ENCODE measurements around the gene EML2. TPM values are rescaled to one million over a fixed set of nuclear protein-coding genes. Genes with fewer than 3 reads are reported as not detected.

Gene EML2
- polyA plus RNA-seq, 3 donors from 2014 or later = 11.9 to 24.7 (median 14.2) TPM

DNA sequence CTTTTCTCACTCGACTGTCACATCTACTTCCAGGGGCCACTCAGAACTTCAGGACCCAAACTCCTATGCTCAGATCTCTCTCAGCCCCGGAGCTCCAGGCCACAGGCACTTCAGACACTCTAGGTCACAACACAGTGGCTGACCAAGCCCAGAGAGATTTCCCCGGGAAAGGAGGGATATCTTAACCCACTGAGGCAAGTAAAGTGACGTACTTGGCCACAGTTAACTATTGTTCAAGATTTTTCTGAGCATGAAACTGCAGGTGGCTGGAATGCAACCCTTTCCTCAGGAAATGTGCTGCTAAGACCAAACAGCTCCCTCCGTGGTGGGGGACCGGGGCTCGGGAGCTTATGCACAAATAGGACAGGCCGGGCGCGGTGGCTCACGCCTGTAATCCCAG, 78.5 kb downstream of the EML2 start:
- Mint-ChIP-seq H3K9me3 (no peaks in the 10 kb centered on the region), H3K4me3 (peak overlapping the region in 1 of 5 donors; percentile 51), H3K27ac (no peak overlapping the region), H3K27me3 (ENCODE audit: low read depth in 3 of 3) (peaks cover 0 to 2% (median 0%) of the 10 kb centered on the region in 3 donors), H3K4me1 (peaks cover 12 to 15% of the 10 kb centered on the region in 2 donors), H3K36me3 (no peaks in the 10 kb centered on the region)
- DNase-seq = no peak

DNA sequence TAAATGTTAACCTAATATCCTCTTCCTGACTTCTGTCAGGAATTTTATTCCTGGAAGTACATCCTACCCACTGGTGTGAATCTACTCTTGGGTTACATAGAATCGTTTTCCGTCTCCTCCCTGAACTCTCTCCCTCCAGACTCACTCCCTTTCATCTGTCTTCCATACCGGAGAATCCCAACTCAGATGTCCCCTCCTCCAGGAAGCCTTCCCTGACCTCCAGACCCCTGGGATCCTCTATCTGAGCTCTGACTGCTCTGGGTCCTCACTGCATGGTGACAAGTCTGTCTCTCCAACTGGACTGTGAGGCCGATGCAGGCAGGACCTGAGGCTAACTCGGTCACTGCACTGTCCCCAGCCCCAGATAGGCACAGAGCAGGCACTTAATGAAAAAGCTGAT, 79.2 kb downstream of the EML2 start:
- Mint-ChIP-seq H3K9me3 (no peaks in the 10 kb centered on the region), H3K36me3 (no peaks in the 10 kb centered on the region), H3K27ac (no peak overlapping the region), H3K4me1 (peaks cover 12 to 15% of the 10 kb centered on the region in 2 donors), H3K27me3 (ENCODE audit: low read depth in 3 of 3) (peaks cover 0 to 2% (median 0%) of the 10 kb centered on the region in 3 donors), H3K4me3 (no peak overlapping the region)
- no peak for DNase-seq

Other genes starting within 250 kb of the EML2 start
- under 1 TPM in 2 of 3 donors, not detected in 1; 0.08 to 0.84 TPM for gene PPP1R13L, start 234.3 kb downstream of the EML2 start, polyA plus RNA-seq
- 1 to 10 TPM in 1 of 3 donors, under 1 TPM in 2; 0.43 to 2.3 (median 0.77) TPM for gene POLR1G, start 232.8 kb downstream of the EML2 start, polyA plus RNA-seq
- 10 to 100 TPM; 50.8 to 62.2 (median 54.5) TPM for gene ERCC1, start 215.5 kb downstream of the EML2 start, polyA plus RNA-seq
- 10 to 100 TPM; 11.6 to 30.1 (median 11.6) TPM for gene FOSB, start 171.4 kb downstream of the EML2 start, polyA plus RNA-seq
- under 1 TPM in 2 of 3 donors, not detected in 1; 0.48 to 0.80 TPM for gene RTN2, start 142.3 kb downstream of the EML2 start, polyA plus RNA-seq
- gene PPM1N, start 141.0 kb downstream of the EML2 start, polyA plus RNA-seq = 1 to 10 TPM; 3.9 to 5.7 (median 4.0) TPM
- 100 to 1,000 TPM in 1 of 3 donors, 10 to 100 TPM in 2; 91.2 to 126 (median 93.4) TPM for gene VASP, start 131.9 kb downstream of the EML2 start, polyA plus RNA-seq
- 10 to 100 TPM in 1 of 3 donors, 1 to 10 TPM in 1, not detected in 1; 3.3 to 18.4 TPM for gene OPA3, start 54.6 kb downstream of the EML2 start, polyA plus RNA-seq
- gene GPR4, start 37.2 kb downstream of the EML2 start, polyA plus RNA-seq = not detected
- gene GIPR, start 28.8 kb upstream of the EML2 start, polyA plus RNA-seq = under 1 TPM in 2 of 3 donors, not detected in 1; 0.18 to 0.34 TPM
- gene SNRPD2, start 52.6 kb upstream of the EML2 start, polyA plus RNA-seq = 1,000 to 10,000 TPM in 2 of 3 donors, 100 to 1,000 TPM in 1; 754 to 1,123 (median 1,001) TPM
- gene QPCTL, start 53.3 kb upstream of the EML2 start, polyA plus RNA-seq = 1 to 10 TPM in 2 of 3 donors, not detected in 1; 1.8 to 2.9 TPM
- 10 to 100 TPM in 1 of 3 donors, 1 to 10 TPM in 2; 5.9 to 15.6 (median 7.5) TPM for gene FBXO46, start 91.5 kb upstream of the EML2 start, polyA plus RNA-seq
- gene MEIOSIN, start 94.0 kb upstream of the EML2 start, polyA plus RNA-seq = not detected
- under 1 TPM in 2 of 3 donors, not detected in 1; 0.10 to 0.35 TPM for gene SIX5, start 129.9 kb upstream of the EML2 start, polyA plus RNA-seq
- gene DMPK, start 143.1 kb upstream of the EML2 start, polyA plus RNA-seq = 1 to 10 TPM in 2 of 3 donors, under 1 TPM in 1; 0.34 to 2.7 (median 1.2) TPM
- 10 to 100 TPM; 20.2 to 43.9 (median 20.7) TPM for gene DMWD, start 153.4 kb upstream of the EML2 start, polyA plus RNA-seq
- gene RSPH6A, start 175.9 kb upstream of the EML2 start, polyA plus RNA-seq = not detected
- gene SYMPK, start 223.8 kb upstream of the EML2 start, polyA plus RNA-seq = 10 to 100 TPM in 1 of 3 donors, 1 to 10 TPM in 2; 2.1 to 14.6 (median 5.6) TPM
- not detected for gene FOXA3, start 224.9 kb upstream of the EML2 start, polyA plus RNA-seq
- gene IRF2BP1, start 246.7 kb upstream of the EML2 start, polyA plus RNA-seq = 1 to 10 TPM; 3.4 to 9.4 (median 7.0) TPM

Data from immature natural killer cell (primary cell).